HG02763 (cell line): Measurements from ENCODE around the gene DPH2.
A peak's percentile ranks its signal among the peaks of the same experiment; 100 is the strongest.

Experiments
- ATAC-seq: cut with Tn5 transposase; IDR thresholded peaks from one replicate; pipeline ENCODE4 v1.9.1; 2021; ENCODE audit warnings: mild to moderate bottlenecking, moderate library complexity; ENCODE audit not compliant: unreplicated experiment

The DPH2 gene

DNA sequence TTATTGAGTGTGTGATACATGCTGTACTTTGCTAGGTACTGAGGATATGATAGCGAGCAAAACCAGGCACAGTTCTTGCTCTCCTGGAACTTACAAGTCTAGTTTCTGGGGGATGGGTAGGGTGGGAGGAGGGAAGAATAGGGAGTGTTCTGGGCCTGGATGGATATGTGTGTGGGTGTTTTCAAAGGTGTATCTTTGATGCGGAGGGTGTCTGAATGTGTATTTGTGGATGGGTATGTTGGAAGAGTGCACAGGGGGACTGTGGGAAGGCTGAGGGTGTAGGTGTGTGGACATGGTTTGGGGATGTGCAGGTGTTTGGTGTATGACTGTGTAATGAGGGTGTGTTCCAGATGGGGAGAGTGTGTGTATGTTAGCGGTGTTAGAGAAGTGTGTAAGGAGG lies 4.5 kb upstream of the DPH2 start:
- ATAC-seq: no peak

DNA sequence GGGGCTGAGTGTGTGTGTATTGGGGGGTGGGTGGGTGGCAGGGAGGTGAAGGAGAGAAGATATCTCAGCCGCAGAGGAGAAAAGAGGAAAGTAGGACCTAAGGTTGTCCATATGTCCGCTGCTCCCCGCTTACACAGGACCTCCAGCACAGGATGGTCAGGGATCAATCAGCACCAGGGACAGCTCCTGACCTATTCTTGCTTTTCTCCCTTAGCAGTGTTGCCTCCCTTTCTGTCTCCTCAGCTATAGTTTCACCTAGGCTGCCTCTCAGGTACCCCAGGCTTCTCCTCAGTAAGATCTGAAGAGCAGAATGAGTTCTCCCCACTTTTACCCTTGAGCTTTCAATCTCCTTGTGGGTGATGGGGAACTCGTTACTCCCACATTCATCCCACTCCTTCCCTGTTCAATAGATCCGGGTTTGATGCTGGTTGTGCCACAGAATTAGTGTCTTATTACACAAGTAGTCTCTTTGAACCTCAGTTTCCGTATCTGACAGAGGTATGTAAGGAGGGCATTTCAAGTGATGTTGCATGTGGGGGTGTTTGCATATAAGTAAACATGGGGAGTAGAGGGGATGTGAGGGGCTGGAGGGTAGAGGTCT lies 1.4 kb upstream of the DPH2 start:
- ATAC-seq: no peak

DNA sequence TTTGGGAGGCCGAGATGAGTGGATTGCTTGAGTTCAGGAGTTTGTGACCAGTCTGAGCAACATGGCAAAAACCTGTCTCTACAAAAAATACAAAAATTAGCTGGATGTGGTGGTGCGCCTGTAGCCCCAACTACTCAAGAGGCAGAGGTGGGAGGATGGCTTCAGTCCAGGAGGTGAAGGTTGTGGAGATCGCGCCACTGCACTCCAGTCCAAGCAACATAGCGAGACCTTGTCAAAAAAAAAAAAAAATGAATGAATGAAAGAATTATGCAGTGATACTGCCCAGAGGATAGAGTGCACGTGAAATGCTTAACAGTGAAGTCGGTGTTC lies 429 bp upstream of the DPH2 start:
- ATAC-seq: no peak

DNA sequence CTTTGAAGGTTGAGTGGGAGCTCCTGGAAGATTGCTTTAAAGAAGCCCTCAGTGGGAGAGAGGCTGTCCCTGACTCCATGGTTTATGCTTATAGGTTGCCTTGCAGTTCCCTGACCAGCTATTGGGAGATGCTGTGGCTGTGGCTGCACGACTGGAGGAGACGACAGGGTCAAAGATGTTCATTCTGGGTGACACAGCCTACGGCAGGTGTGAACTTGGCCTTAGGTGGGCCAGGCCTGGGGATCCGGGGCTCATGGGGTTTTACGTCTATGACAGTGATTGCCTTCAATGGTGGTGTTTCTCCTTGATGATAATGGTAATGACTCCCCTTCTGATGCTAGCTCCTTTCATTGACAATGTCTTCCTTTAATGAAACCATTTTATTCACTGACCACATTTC lies 692 bp downstream of the DPH2 start:
- ATAC-seq: no peak

DNA sequence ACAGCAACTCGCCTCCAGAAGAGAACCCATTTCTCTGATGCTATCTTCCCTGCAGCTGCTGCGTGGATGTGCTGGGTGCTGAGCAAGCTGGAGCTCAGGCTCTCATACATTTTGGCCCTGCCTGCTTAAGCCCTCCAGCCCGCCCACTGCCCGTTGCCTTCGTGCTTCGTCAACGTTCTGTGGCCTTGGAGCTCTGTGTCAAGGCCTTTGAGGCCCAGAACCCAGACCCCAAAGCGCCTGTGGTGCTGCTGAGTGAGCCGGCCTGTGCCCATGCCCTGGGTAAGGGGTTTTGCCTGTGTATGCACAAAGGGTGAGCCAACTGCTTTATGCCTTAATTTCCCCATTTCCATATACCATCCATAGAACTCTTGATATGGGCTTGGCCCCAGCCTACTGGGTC lies 1.1 kb downstream of the DPH2 start:
- ATAC-seq: no peak

DNA sequence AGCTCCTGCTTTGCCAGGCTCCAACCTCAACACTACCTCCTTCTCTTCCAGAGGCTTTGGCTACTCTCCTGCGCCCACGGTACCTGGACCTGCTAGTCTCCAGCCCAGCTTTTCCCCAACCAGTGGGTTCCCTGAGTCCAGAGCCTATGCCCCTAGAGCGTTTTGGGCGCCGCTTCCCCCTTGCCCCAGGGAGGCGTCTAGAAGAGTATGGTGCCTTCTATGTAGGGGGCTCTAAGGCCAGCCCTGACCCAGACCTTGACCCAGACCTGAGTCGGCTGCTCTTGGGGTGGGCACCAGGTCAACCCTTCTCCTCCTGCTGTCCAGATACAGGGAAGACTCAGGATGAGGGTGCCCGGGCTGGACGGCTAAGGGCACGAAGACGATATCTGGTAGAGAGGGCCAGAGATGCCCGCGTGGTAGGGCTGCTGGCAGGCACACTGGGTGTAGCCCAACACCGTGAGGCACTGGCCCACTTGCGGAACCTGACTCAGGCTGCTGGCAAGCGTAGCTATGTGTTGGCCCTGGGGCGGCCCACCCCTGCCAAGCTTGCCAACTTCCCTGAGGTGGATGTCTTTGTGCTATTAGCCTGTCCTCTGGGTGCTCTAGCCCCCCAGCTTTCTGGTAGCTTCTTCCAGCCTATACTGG lies 1.6 kb downstream of the DPH2 start:
- ATAC-seq: no peak

DNA sequence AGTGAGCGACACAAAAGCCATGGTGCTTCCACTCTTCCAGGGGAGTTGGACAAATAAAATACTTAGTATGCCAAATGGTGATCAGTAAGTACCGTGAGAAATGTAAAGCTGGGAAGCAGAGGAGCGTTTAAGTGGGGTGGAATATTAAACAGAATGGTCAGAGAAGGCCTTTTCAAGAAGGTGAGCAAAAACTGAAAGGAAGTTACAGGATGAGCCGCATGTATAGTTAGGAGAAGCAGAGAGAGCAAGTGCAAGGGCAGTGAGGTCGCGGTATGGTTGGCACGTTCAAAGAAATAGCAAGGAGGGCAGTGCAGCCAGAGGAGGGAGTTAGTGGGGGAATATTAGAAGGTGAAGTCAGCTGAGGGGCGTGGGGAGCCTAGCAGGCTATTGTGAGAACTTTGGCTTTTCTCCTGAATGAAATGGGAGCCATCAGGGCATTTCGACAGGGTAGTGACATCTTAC lies 4.2 kb downstream of the DPH2 start:
- no peak for ATAC-seq

DNA sequence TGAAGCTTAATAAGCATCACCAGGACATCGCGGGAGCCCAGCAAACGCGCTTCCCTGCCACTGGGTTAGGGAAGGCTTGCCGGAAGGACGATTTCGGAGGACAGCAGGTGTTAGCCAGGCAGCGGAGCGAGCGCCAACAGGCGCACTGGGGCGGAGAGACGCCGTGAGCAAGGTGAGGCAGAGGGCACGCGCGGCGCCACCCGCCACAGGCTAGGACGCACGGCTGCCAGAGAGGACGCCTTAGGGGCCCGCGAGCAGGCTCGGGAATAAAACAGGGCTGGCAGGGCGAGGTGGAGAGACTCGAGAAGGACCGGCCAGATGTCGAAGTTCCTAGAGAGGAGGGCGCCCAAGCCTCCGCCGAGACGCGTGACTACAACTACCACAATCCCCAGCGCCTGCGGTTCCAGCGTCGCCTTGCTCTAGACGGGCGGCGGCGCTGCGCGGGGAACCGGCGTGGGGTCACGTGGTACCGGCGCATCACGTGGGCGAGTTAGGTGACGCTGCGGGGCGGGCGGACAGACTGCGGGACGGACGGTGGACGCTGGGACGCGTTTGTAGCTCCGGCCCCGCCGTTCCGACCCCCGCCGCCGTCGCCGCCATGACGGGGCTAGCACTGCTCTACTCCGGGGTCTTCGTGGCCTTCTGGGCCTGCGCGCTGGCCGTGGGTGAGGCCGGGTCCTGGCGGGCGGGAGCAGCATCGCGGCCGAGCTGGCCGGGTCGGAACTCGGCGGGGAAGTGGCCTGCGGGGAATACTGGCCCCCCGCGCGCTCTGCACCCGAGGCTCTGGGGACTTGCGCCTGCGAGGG lies 4.8 kb downstream of the DPH2 start, which contains the start of gene ATP6V0B:
ATP6V0B (plus strand) TSS at position 518 of the 806 bp plus-strand sequence; CDS start at position 599, 81 bp downstream.
- ATAC-seq: peak; percentile 68

DNA sequence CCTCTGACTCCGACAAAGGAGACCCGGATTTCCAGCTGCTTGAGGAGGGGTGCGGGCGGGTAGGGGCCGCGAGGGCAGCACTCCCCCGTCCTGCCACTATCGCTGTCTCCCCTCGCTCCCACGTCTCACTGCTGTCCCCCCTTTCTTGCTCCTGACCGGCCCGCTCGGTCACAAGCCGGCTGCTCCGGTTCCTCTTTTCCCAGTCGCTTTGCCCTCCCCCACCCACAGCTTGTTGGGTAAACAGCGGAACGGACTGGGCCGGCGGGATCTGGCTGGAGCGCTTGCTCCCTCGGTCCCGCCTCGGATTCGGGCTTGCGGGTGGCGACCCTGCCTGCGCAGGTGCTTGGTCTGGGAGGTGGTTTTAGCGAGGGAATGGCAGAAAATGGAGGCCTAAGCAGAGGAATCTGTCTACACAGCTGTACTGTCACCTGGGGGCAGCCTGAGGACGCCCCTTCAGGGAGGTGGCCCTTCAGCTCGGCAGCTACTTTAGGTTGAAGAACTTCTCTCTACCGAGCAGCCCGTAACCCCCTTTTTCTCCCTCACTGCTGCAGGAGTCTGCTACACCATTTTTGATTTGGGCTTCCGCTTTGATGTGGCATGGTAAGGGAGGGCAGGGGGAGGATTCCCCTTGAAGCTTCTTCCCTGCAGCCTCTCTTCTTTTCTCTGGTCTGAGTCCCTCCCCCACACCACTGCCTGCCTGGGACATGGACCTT lies 5.6 kb downstream of the DPH2 start:
- no peak for ATAC-seq

DNA sequence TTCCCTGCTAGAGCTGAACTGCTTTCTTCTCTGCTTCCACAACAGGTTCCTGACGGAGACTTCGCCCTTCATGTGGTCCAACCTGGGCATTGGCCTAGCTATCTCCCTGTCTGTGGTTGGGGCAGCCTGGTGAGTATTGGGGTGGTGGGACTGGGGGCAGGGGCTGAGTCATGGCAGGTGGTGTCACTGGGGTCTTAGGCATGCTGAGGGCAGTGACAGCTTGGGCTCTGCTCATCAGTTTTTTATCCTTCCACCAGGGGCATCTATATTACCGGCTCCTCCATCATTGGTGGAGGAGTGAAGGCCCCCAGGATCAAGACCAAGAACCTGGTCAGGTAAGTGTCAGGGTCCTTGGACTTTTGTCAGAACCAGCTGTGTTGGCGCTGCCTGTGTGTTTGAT lies 6.2 kb downstream of the DPH2 start:
- ATAC-seq: no peak

DNA sequence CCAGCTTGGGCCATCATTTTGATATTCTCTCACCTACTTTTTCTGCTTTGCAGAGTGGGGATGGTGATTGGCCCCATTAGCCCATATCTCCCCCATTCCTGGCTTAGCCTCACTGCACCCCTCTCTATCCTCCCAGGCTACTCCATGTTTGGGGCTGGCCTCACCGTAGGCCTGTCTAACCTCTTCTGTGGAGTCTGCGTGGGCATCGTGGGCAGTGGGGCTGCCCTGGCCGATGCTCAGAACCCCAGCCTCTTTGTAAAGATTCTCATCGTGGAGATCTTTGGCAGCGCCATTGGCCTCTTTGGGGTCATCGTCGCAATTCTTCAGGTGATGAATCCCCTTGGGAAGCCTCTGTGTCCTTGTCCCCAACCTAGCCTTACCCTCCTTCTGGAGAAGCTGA lies 7.1 kb downstream of the DPH2 start:
- ATAC-seq: no peak

DNA sequence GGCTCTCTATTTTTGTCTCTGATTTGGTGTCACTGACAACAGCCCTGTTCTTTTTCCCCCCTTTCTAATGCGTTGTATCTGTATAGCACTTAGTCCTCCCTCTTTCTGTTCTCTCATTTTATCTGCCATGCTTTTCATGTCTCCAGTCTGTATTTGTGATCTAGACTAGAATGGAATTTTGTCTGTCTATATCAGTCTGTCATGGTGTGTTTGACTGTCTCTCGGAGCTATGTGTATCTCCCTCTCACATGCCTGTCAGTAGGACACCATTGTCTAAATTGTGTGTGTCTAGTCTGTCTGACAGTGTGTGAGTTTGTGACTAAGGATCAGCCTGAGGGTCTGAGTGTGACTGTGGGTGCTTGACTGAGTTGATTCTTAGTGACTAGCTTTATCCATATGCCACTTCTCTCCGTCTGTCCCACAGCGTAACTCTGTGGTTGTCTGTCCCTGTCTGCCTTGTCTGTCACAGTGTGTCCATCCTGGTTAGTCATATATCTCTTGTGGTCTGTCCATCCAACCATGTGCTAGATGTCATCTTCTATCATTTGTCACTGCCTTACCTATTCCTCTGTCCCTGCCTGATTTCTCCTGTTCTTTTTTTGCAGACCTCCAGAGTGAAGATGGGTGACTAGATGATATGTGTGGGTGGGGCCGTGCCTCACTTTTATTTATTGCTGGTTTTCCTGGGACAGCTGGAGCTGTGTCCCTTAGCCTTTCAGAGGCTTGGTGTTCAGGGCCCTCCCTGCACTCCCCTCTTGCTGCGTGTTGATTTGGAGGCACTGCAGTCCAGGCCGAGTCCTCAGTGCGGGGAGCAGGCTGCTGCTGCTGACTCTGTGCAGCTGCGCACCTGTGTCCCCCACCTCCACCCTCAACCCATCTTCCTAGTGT lies 7.8 kb downstream of the DPH2 start:
- no peak for ATAC-seq

DNA sequence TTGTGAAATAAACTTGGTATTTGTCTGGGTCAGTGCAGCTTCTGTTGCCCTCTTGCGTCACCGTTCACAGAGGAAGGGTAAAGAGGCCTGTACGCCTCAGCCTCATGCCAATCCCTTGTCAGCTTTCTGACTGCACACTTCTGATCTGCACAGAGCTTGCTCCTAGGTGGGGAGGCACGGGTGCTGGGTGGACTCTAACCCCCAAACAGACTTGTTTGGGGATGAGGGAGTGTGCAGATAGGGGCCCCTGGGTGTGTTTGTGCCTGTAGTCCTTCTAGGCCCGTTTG lies 8.4 kb downstream of the DPH2 start:
- no peak for ATAC-seq

DNA sequence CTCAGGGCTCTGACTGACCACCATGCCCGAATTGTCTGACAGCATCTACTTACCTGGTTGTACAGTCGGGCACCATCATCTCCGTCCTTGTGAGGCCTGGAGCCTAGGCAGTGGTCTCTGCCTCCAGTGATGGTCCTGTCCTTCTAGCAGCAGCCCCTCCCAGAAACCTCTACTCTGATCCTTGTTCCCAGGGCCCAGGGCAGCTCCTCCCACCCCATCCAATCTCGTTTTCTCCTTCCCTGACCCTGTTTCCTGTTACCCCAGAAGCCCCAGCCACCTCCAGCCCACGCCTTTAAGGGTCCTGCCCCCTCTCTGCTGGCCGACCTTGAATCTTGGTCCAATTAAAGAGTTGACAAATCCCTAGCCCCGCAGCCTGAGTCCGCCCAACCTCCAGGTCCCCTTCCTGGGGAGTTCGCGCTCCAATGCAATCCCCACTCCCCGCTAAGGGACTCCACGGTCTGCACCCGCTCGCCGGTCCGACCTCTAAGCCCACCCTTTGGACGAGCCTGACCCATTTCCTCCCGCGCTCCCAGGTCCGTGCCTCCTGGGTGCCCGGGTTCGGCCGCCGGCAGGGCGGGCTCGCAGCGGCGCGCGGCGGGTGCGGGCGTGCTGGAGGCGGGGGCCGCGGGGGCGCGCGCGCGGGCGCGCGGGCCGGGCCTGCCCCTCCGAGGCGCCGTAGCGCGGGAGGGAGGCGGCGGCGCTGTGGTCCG lies 8.9 kb downstream of the DPH2 start, which contains the start of gene B4GALT2:
B4GALT2 (plus strand) TSS at position 660 of the 710 bp plus-strand sequence. CDS start 1,951 bp downstream, outside the sequence.
- no peak for ATAC-seq

DNA sequence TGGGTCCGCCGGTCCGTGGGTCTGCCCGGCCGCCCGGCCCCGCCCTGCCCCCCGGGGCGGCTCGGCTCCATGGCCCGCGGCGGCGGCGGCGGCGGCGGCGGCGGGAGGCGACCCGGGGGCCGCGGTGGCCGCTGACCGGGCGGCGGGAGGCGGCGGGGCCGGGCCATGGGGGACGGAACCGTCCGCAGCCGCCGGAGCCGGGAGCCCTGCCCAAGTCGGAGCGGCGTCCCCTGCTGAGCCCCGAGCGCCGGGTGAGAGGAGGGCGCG lies 9.4 kb downstream of the DPH2 start:
- no peak for ATAC-seq

DNA sequence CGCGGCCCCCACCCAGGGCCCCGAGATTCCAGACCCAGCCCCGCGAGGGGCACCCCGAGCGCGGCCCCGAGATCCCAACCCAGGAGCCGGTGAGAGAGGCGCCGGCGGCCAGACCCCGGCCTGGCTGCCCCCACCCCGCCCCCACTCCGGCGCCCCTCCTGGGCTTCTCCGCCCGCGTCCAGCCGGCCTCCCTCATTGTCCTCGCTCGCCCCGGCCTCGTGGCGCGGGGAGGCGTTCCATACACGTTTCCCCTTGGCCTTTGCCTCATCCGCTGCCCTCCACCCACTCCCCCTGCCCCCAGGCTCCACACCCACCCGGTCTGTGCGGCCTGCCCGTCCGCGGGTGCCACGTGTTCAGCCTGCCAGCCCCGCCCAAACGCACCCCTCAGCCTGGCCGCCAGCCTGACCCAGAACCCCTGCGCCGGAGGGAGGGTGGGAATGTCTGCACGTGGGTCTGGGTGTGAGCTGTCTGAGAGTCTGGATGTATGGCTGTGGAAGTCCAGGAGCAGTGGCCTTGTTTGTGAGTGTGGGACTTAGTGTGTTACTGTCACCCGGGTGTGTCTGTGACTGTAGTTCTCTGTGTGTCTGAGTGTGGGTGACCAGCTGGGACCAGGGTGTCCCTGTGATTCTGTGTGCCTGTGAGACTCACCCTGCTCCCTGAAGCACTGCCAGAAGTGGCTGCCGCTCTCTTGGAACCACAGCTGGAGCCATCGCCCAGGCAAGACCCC lies 9.9 kb downstream of the DPH2 start:
- no peak for ATAC-seq

DNA sequence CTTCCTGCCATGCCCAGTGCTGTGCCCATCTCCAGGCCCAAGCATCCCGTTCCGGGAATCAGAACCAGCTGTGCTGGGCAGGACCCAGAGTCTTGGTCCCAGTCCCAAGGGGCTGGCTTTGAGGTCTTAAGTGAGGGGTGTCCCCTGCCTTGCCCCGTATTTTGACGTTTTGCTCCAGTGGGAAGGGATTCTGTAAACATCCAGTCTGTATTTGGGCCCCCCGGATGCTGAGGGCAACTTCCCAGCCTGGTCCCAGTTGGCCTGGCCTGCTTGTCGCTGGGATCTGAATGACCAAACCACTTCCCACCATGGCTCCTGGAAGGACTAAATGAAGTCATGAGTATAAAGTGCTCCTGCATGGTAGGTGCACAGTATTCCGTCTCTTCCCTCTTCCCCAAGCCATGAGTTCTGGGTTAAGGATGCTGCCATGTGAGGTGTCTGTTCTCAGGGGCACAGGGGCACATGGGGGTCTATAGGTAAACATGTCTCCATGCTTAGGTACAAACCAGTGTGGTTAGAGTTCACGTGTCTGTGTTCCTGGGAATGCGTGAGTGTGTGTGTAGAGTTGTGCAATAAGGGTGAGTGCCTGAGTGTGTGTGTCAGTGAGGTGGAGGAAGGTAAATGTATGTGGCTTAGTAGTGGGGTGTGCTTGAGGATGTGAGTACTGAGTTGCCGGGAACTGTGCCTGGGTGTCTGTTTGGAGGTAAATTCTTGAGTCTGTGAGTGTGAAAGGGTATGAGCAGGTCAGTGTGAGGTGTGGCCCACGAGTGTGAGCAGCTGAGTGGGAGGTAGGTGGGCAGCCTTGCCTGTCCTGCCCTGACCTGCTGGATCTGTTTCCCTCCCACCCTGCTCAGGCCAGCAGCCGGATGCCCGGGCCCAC lies 10.7 kb downstream of the DPH2 start:
- ATAC-seq: no peak

DNA sequence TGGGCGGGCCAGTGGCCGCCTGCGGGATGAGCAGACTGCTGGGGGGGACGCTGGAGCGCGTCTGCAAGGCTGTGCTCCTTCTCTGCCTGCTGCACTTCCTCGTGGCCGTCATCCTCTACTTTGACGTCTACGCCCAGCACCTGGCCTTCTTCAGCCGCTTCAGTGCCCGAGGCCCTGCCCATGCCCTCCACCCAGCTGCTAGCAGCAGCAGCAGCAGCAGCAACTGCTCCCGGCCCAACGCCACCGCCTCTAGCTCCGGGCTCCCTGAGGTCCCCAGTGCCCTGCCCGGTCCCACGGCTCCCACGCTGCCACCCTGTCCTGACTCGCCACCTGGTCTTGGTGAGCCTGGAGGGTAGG lies 11.3 kb downstream of the DPH2 start:
- ATAC-seq: no peak

DNA sequence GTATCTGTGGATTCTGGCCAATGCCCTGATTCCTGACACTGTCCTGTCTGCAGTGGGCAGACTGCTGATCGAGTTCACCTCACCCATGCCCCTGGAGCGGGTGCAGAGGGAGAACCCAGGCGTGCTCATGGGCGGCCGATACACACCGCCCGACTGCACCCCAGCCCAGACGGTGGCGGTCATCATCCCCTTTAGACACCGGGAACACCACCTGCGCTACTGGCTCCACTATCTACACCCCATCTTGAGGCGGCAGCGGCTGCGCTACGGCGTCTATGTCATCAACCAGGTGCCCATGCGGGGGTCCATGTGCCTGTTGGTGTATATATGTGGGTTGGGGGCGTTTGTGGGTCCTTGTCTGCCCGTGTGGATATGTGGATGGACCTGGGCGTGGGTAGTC lies 11.8 kb downstream of the DPH2 start:
- no peak for ATAC-seq
